MM.1S (cell line): ENCODE measurements around the gene SLC36A4.

Source experiments
- DNase-seq: peaks from one replicate; pipeline ENCODE4 v3.0.0-alpha.2; 2015
- H2AFZ ChIP-seq: fragments of 300-600 bp; sonication (generic); 2 replicates; pipeline ENCODE4 v1.6.0; 2016; ENCODE audit warnings: antibody characterized with exemption, low read length
- H3F3A ChIP-seq: fragments of 300-600 bp; sonication (generic); 2 replicates; pipeline ENCODE4 v1.6.1; 2016; ENCODE audit warnings: mild to moderate bottlenecking, antibody characterized with exemption, low read length, moderate library complexity, mixed read lengths; ENCODE audit not compliant: insufficient read depth
- H3K27ac ChIP-seq: fragments of 300-600 bp; sonication (generic); 2 replicates; pipeline ENCODE4 v1.5.1; 2016; ENCODE audit warnings: mild to moderate bottlenecking, low read length
- H3K27me3 ChIP-seq: fragments of 300-600 bp; sonication (generic); replicated peaks from 2 replicates; pipeline ENCODE4 v1.6.0; 2016; ENCODE audit warnings: low read length; ENCODE audit not compliant: insufficient read depth
- H3K36me3 ChIP-seq: fragments of 300-600 bp; sonication (generic); replicated peaks from 2 replicates; pipeline ENCODE4 v1.6.1; 2016; ENCODE audit warnings: mild to moderate bottlenecking, low read length, mixed read lengths; ENCODE audit not compliant: insufficient read depth
- H3K4me1 ChIP-seq: fragments of 300-600 bp; sonication (generic); 2 replicates; pipeline ENCODE4 v1.6.1; 2016; ENCODE audit warnings: low read length, mixed read lengths
- H3K4me2 ChIP-seq: fragments of 300-600 bp; sonication (generic); 2 replicates; pipeline ENCODE4 v1.6.0; 2016; ENCODE audit warnings: low read depth, low read length
- H3K4me3 ChIP-seq: fragments of 300-600 bp; sonication (generic); 2 replicates; pipeline ENCODE4 v1.5.1; 2016; ENCODE audit warnings: low read length, mixed read lengths
- H3K79me2 ChIP-seq: fragments of 300-600 bp; sonication (generic); 2 replicates; pipeline ENCODE4 v1.6.1; 2016; ENCODE audit warnings: mixed run types, low read length, mixed read lengths
- H3K9ac ChIP-seq: fragments of 300-600 bp; sonication (generic); 2 replicates; pipeline ENCODE4 v1.6.1; 2016; ENCODE audit warnings: low read length, mixed read lengths
- H3K9me2 ChIP-seq: fragments of 300-600 bp; sonication (generic); replicated peaks from 2 replicates; pipeline ENCODE4 v1.6.1; 2016; ENCODE audit warnings: mild to moderate bottlenecking, low read length, mixed read lengths; ENCODE audit not compliant: insufficient read depth
- H3K9me3 ChIP-seq: fragments of 300-600 bp; sonication (generic); replicated peaks from 2 replicates; pipeline ENCODE4 v1.6.1; 2016; ENCODE audit warnings: mild to moderate bottlenecking, low read length, mixed read lengths; ENCODE audit not compliant: insufficient read depth
- H4K20me1 ChIP-seq: fragments of 300-600 bp; sonication (generic); 2 replicates; pipeline ENCODE4 v1.6.1; 2016; ENCODE audit warnings: mild to moderate bottlenecking, low read length, moderate library complexity, mixed read lengths; ENCODE audit not compliant: insufficient read depth
- CTCF ChIP-seq: fragments of 300-600 bp; sonication (generic); IDR thresholded peaks from 2 replicates; pipeline ENCODE4 v1.5.1; 2016; ENCODE audit warnings: antibody characterized with exemption, low read length, mixed read lengths
- EZH2 ChIP-seq: fragments of 300-600 bp; sonication (generic); optimal IDR thresholded peaks from 2 replicates; pipeline ENCODE3; 2017; ENCODE audit warnings: low read depth, mild to moderate bottlenecking, antibody characterized with exemption, low read length, mixed read lengths
- EZH2phosphoT487 ChIP-seq: fragments of 300-600 bp; sonication (generic); IDR thresholded peaks from 2 replicates; pipeline ENCODE4 v1.6.1; 2018; ENCODE audit warnings: antibody characterized with exemption, low read length

The SLC36A4 gene

GRCh38 chr11:93166194-93166593 is 31.6 kb downstream of the SLC36A4 start:
- H3K9me2 ChIP-seq: no peaks in the 10 kb centered on the region
- peak; percentile 48 for DNase-seq
- H3K4me2 ChIP-seq: no peak overlapping the region
- H3K36me3 ChIP-seq: no peaks in the 10 kb centered on the region
- no peaks in the 10 kb centered on the region for H3K27me3 ChIP-seq
- H3K9me3 ChIP-seq: no peaks in the 10 kb centered on the region
- H3K4me1 ChIP-seq: peaks cover 4% of the 10 kb centered on the region; the same call in 1 of the 2 replicates
- no peaks in the 10 kb centered on the region for H4K20me1 ChIP-seq
- TF ChIP-seq EZH2phosphoT487: no peak
- no peak for TF ChIP-seq EZH2
- TF ChIP-seq CTCF: no peak
- no peaks in the 10 kb centered on the region for H3K79me2 ChIP-seq
- H3F3A ChIP-seq: no peaks in the 10 kb centered on the region
- no peak overlapping the region for H3K27ac ChIP-seq
- H2AFZ ChIP-seq: no peak overlapping the region
- H3K4me3 ChIP-seq: no peak overlapping the region
- no peak overlapping the region for H3K9ac ChIP-seq

- no peak overlapping the region for H3K4me2 ChIP-seq
- H3F3A ChIP-seq: no peaks in the 10 kb centered on the region
- DNase-seq: no peak
- no peaks in the 10 kb centered on the region for H3K36me3 ChIP-seq
- no peak overlapping the region for H3K27ac ChIP-seq
- no peaks in the 10 kb centered on the region for H3K27me3 ChIP-seq
- H2AFZ ChIP-seq: no peak overlapping the region
- no peak overlapping the region for H3K4me3 ChIP-seq
- H3K4me1 ChIP-seq: no peaks in the 10 kb centered on the region
- no peaks in the 10 kb centered on the region for H3K9me2 ChIP-seq
- H3K9me3 ChIP-seq: no peaks in the 10 kb centered on the region
- TF ChIP-seq CTCF (no peak), EZH2phosphoT487 (no peak), EZH2 (no peak)
- no peaks in the 10 kb centered on the region for H3K79me2 ChIP-seq
- no peaks in the 10 kb centered on the region for H4K20me1 ChIP-seq
- H3K9ac ChIP-seq: no peak overlapping the region
Observed at GRCh38 chr11:93160808-93161207, 37.0 kb downstream of the SLC36A4 start.

GRCh38 chr11:93160156-93160555 is 37.6 kb downstream of the SLC36A4 start:
- no peak for DNase-seq
- Histone ChIP-seq H3K9ac (no peak overlapping the region), H3K9me3 (no peaks in the 10 kb centered on the region), H3K79me2 (no peaks in the 10 kb centered on the region), H3K27me3 (no peaks in the 10 kb centered on the region), H4K20me1 (no peaks in the 10 kb centered on the region), H3K9me2 (no peaks in the 10 kb centered on the region), H3K4me2 (no peak overlapping the region), H3K4me3 (no peak overlapping the region), H3K4me1 (no peaks in the 10 kb centered on the region), H2AFZ (no peak overlapping the region), H3K27ac (no peak overlapping the region), H3F3A (no peaks in the 10 kb centered on the region), H3K36me3 (no peaks in the 10 kb centered on the region)
- TF ChIP-seq EZH2: no peak

- no peaks in the 10 kb centered on the region for H3K27me3 ChIP-seq
- no peak for DNase-seq
- no peaks in the 10 kb centered on the region for H3K36me3 ChIP-seq
- H3K4me2 ChIP-seq: no peak overlapping the region
- H3F3A ChIP-seq: no peaks in the 10 kb centered on the region
- H3K9me2 ChIP-seq: no peaks in the 10 kb centered on the region
- no peaks in the 10 kb centered on the region for H3K9me3 ChIP-seq
- H4K20me1 ChIP-seq: no peaks in the 10 kb centered on the region
- H3K4me1 ChIP-seq: no peaks in the 10 kb centered on the region
- H3K27ac ChIP-seq: no peak overlapping the region
- H2AFZ ChIP-seq: no peak overlapping the region
- no peak overlapping the region for H3K9ac ChIP-seq
- H3K4me3 ChIP-seq: no peak overlapping the region
- no peaks in the 10 kb centered on the region for H3K79me2 ChIP-seq
- TF ChIP-seq EZH2 (no peak), EZH2phosphoT487 (no peak), CTCF (no peak)
Observed at GRCh38 chr11:93159721-93160120, 38.1 kb downstream of the SLC36A4 start.
